B cell (primary cell): ENCODE measurements around the gene VSTM5.
"Not testable (repeated sequence)": the region's sequence is repeated elsewhere in the genome, so short reads cannot be mapped to it uniquely, and the experiment has no call there.

ENCODE experiments used
- EZH2 ChIP-seq: IDR thresholded peaks from 2 replicates; pipeline ENCODE4 v1.6.1; 2012; ENCODE audit warnings: borderline replicate concordance, low read depth, mild to moderate bottlenecking, moderate library complexity, low read length; ENCODE audit not compliant: insufficient read depth, poor library complexity, severe bottlenecking
- TF ChIP-seq, protein P1 (sequence below): fragments of 200-600 bp; IDR thresholded peaks from one replicate; pipeline ENCODE4 v1.8.0; 2022; ENCODE audit warnings: antibody characterized with exemption, mild to moderate bottlenecking

DNA sequence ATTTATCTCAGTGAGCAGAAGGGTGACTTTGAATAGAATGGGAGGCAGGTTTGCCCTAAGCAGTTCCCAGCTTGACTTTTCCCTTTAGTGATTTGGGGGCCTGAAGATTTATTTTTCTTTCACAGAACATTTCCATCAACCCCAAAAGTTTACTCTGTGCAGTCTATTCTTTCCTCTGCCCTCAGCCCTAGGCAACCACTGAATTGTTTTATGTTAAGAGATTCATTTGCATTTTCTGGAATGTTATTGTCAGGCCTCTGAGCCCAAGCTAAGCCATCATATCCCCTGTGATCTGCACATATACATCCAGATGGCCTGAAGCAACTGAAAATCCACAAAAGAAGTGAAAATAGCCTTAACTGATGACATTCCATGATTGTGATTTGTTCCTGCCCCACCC is 28.7 kb upstream of the VSTM5 start:
- TF ChIP-seq, protein P1, sequence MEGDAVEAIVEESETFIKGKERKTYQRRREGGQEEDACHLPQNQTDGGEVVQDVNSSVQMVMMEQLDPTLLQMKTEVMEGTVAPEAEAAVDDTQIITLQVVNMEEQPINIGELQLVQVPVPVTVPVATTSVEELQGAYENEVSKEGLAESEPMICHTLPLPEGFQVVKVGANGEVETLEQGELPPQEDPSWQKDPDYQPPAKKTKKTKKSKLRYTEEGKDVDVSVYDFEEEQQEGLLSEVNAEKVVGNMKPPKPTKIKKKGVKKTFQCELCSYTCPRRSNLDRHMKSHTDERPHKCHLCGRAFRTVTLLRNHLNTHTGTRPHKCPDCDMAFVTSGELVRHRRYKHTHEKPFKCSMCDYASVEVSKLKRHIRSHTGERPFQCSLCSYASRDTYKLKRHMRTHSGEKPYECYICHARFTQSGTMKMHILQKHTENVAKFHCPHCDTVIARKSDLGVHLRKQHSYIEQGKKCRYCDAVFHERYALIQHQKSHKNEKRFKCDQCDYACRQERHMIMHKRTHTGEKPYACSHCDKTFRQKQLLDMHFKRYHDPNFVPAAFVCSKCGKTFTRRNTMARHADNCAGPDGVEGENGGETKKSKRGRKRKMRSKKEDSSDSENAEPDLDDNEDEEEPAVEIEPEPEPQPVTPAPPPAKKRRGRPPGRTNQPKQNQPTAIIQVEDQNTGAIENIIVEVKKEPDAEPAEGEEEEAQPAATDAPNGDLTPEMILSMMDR = not testable (repeated sequence)
- TF ChIP-seq EZH2 = not testable (repeated sequence)
